MM.1S (cell line): ENCODE measurements around the gene PLGRKT.
"Not testable (repeated sequence)": the region's sequence is repeated elsewhere in the genome, so short reads cannot be mapped to it uniquely, and the experiment has no call there.

ENCODE experiments used
- EZH2 ChIP-seq: fragments of 300-600 bp; sonication (generic); optimal IDR thresholded peaks from 2 replicates; pipeline ENCODE3; 2017; ENCODE audit warnings: low read depth, mild to moderate bottlenecking, antibody characterized with exemption, low read length, mixed read lengths
- EZH2phosphoT487 ChIP-seq: fragments of 300-600 bp; sonication (generic); IDR thresholded peaks from 2 replicates; pipeline ENCODE4 v1.6.1; 2018; ENCODE audit warnings: antibody characterized with exemption, low read length
- TF ChIP-seq, protein P1 (sequence below): fragments of 300-600 bp; sonication (generic); IDR thresholded peaks from 2 replicates; pipeline ENCODE4 v1.5.1; 2016; ENCODE audit warnings: antibody characterized with exemption, low read length, mixed read lengths

DNA sequence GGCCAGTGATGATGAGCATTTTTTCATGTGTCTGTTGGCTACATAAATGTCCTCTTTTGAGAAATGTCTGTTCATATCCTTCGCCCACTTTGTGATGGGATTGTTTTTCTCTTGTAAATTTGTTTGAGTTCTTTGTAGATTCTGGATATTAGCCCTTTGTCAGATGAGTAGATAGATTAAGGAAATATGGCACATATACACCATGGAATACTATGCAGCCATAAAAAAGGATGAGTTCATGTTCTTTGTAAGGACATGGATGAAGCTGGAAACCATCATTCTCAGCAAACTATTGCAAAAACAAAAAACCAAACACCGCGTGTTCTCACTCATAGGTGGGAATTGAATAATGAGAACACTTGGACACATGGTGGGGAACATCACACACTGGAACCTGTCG is 7.4 kb upstream of the PLGRKT start:
- TF ChIP-seq, protein P1, sequence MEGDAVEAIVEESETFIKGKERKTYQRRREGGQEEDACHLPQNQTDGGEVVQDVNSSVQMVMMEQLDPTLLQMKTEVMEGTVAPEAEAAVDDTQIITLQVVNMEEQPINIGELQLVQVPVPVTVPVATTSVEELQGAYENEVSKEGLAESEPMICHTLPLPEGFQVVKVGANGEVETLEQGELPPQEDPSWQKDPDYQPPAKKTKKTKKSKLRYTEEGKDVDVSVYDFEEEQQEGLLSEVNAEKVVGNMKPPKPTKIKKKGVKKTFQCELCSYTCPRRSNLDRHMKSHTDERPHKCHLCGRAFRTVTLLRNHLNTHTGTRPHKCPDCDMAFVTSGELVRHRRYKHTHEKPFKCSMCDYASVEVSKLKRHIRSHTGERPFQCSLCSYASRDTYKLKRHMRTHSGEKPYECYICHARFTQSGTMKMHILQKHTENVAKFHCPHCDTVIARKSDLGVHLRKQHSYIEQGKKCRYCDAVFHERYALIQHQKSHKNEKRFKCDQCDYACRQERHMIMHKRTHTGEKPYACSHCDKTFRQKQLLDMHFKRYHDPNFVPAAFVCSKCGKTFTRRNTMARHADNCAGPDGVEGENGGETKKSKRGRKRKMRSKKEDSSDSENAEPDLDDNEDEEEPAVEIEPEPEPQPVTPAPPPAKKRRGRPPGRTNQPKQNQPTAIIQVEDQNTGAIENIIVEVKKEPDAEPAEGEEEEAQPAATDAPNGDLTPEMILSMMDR = not testable (repeated sequence)
- not testable (repeated sequence) for TF ChIP-seq EZH2phosphoT487, EZH2
